Prostate gland (tissue), 2 donors: ENCODE results near the gene TTC38. TPM values are rescaled to one million over a fixed set of nuclear protein-coding genes. Genes with fewer than 3 reads are reported as not detected.

Experiments
- DNase-seq: peaks from one replicate; pipeline ENCODE4 v3.0.0-alpha.2; 2019; ENCODE audit warnings: low spot score
- H3K27ac ChIP-seq, 2 donors: fragments of 200-600 bp; sonication (generic); 2 replicates each; pipeline ENCODE4 v1.5.1; 2017 to 2019
- H3K27me3 ChIP-seq: fragments of 200-600 bp; sonication (generic); replicated peaks from 2 replicates; pipeline ENCODE4 v1.5.1; 2019; ENCODE audit not compliant: insufficient read depth
- H3K36me3 ChIP-seq, 2 donors: fragments of 200-600 bp; sonication (generic); 1 replicate in 1 of 2; 2 replicates in 1 of 2; pipeline versions ENCODE4 v1.5.1 to v1.8.1; 2017 to 2019
- H3K4me1 ChIP-seq: fragments of 200-600 bp; sonication (generic); replicated peaks from 2 replicates; pipeline ENCODE4 v1.5.1; 2019
- H3K4me3 ChIP-seq, 2 donors: fragments of 200-600 bp; sonication (generic); 2 replicates each; pipeline ENCODE4 v1.5.1; 2017 to 2019
- H3K9me3 ChIP-seq: fragments of 200-600 bp; sonication (generic); 2 replicates; pipeline ENCODE4 v1.5.1; 2017
- POLR2A ChIP-seq: fragments of 450-650 bp; IDR thresholded peaks from one replicate; pipeline ENCODE4 v1.6.1; 2016; ENCODE audit warnings: antibody characterized with exemption, mild to moderate bottlenecking
- POLR2AphosphoS5 ChIP-seq: sonication (generic); formaldehyde crosslinking; IDR thresholded peaks from one replicate; pipeline ENCODE4 v1.6.1; 2017; ENCODE audit warnings: antibody characterized with exemption
- WGBS: methylation state at CpG from one replicate; pipeline ENCODE4 v1.1.5; 2018; 5-methylcytosine and 5-hydroxymethylcytosine counted together
- intact Hi-C: fragments of 100-400 bp; cut with DNase I; formaldehyde crosslinking; loops from one replicate; pipeline ENCODE4 v1.14.2; 2022
- total RNA-seq, 2 donors: library from RNA; depleted of rRNA; stranded (reverse); fragments of >200 nt; gene quantifications; one replicate each; pipeline ENCODE4 v1.1.0, GENCODE V29; 2016
- TF ChIP-seq, protein P1 (sequence below), 4 experiments: fragments of 200-600 bp in 2 of 4; fragments of 450-650 bp in 2 of 4; sonication (generic) in 2 of 4; IDR thresholded peaks; 1 replicate in 3 of 4; 2 replicates in 1 of 4; pipeline ENCODE4 v1.5.1; 2016 to 2019; ENCODE audit warnings: antibody characterized with exemption in 4 of 4, mild to moderate bottlenecking in 2 of 4, moderate library complexity in 2 of 4

Gene TTC38
- total RNA-seq, 2 donors from 2014 or later: 47.6 to 115 TPM

DNA sequence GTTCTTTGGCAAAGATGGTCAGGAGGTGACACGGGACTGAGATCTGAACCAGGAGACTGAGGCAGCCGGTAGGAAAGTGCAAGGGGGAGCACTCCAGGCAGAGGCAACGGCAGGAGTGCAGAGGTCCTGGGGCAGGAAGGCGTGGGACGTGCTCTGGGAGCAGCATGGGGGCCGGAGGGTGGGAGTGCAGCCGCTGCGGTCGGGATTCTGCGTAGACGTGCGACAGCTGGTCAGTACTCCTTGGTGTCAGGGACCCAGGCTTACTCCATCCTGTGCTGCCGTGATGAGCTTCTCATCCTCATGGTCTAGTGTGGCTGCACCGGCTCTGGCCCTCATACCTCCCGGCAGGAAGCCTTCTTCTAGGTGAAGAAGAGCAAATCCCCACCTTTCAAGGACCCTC lies 50.8 kb downstream of the TTC38 start:
- no peaks in the 10 kb centered on the region for H3K27me3 ChIP-seq
- 94% methylated on average over 15 of the region's 15 CpGs for WGBS
- intact Hi-C loops: no loop called here
- TF ChIP-seq, protein P1, sequence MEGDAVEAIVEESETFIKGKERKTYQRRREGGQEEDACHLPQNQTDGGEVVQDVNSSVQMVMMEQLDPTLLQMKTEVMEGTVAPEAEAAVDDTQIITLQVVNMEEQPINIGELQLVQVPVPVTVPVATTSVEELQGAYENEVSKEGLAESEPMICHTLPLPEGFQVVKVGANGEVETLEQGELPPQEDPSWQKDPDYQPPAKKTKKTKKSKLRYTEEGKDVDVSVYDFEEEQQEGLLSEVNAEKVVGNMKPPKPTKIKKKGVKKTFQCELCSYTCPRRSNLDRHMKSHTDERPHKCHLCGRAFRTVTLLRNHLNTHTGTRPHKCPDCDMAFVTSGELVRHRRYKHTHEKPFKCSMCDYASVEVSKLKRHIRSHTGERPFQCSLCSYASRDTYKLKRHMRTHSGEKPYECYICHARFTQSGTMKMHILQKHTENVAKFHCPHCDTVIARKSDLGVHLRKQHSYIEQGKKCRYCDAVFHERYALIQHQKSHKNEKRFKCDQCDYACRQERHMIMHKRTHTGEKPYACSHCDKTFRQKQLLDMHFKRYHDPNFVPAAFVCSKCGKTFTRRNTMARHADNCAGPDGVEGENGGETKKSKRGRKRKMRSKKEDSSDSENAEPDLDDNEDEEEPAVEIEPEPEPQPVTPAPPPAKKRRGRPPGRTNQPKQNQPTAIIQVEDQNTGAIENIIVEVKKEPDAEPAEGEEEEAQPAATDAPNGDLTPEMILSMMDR (IDR thresholded peaks at IDR 0.05): no peak
- TF ChIP-seq POLR2A (no peak), POLR2AphosphoS5 (no peak)
- H3K4me1 ChIP-seq: no peaks in the 10 kb centered on the region
- H3K36me3 ChIP-seq: no peaks in the 10 kb centered on the region
- no peak for DNase-seq
- H3K27ac ChIP-seq: no peak overlapping the region
- H3K4me3 ChIP-seq: no peak overlapping the region
- no peaks in the 10 kb centered on the region for H3K9me3 ChIP-seq

DNA sequence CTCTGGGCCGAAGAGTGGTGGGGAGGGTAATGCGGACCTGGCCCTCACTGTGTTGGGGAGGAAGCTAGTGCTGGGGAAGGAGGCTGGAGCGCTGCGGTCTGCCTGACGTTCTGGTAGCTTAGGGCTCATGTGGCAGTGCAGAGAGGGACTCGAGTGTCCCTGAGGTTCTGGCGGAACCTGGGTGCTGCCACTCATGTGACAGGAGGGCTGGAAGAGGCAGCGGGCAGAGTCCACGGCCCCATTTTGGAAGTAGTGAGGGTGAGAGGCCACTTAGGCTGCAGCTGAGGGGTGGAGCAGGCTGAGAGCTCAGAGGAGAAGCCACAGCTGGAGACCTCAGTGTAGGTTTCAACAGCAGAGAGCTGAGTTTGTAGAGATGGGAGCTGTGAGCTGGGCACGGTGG lies 51.5 kb downstream of the TTC38 start:
- no peaks in the 10 kb centered on the region for H3K9me3 ChIP-seq
- H3K27ac ChIP-seq: no peak overlapping the region
- no peaks in the 10 kb centered on the region for H3K4me1 ChIP-seq
- DNase-seq: no peak
- H3K4me3 ChIP-seq: no peak overlapping the region
- intact Hi-C loops: no loop called here
- no peaks in the 10 kb centered on the region for H3K27me3 ChIP-seq
- TF ChIP-seq, protein P1 (IDR thresholded peaks at IDR 0.05): no peak
- TF ChIP-seq POLR2A (no peak), POLR2AphosphoS5 (no peak)
- no peaks in the 10 kb centered on the region for H3K36me3 ChIP-seq
- WGBS: 98% methylated on average over 10 of the region's 10 CpGs

DNA sequence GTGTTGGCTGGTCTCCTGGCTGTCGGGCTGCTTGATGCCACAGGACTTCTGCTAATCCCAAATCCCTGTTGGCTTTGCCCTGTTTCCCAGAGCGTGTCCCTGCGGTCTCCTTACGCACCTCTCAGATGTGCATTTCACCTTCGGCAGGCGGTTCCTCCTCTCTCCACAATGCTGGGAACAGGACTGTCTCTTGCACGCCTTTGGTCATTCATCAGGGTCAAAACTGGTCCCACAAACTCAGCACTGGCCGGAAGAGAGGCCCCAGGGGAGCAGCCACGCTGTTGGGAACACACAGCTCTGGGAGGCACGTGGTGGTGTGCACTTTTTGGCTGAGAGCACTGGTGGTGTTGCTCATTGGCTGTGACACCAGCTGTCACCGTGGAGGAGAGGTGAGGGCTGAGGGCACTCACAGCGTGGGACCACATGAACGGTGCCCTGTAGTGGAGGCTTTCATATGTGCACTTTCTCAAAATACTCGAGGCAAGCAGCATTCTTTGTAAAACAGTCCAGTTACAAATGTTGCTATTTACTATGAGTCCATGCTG lies 52.4 kb downstream of the TTC38 start:
- H3K27me3 ChIP-seq: no peaks in the 10 kb centered on the region
- intact Hi-C loops: no loop called here
- WGBS: 91% methylated on average over 14 of the region's 14 CpGs
- DNase-seq: no peak
- H3K4me1 ChIP-seq: no peaks in the 10 kb centered on the region
- H3K36me3 ChIP-seq: no peaks in the 10 kb centered on the region
- no peak overlapping the region for H3K4me3 ChIP-seq
- TF ChIP-seq POLR2AphosphoS5: no peak
- TF ChIP-seq, protein P1 (IDR thresholded peaks at IDR 0.05): no peak
- H3K9me3 ChIP-seq: no peaks in the 10 kb centered on the region
- no peak overlapping the region for H3K27ac ChIP-seq

DNA sequence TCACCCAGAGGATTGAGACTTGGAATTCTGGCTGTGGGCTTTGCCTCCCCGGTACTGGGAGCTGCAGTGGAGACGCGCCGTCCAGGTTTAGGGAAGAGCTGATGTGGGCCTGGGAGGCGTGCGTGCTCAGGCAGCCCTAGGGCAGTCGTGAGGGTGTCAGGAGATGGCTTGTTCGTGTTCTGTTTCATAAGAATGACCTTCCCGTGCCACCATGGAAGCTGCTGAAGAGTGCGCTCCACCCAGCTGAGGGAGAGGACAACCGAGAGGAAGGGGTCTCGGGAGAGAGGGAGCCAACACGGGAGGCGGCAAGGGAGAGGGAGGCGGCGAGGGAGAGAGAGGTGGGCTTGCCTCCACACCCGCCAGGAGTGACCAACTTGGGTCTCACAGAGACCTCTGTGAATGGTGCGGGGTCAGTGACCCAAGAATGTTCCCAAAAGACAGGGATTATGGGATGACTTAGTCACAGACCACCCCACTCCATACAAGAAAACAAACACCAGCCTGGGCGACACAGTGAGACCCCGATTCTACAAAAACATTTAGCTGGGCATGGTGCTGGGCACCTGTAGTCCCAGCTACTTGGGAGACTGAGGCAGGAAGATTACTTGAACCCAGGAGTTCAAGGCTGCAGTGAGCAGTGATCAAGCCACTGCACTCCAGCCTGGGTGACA lies 53.0 kb downstream of the TTC38 start:
- no peaks in the 10 kb centered on the region for H3K36me3 ChIP-seq
- no peak for DNase-seq
- H3K27ac ChIP-seq: no peak overlapping the region
- no peak overlapping the region for H3K4me3 ChIP-seq
- H3K27me3 ChIP-seq: no peaks in the 10 kb centered on the region
- intact Hi-C loops: no loop called here
- TF ChIP-seq POLR2AphosphoS5: no peak
- TF ChIP-seq POLR2A: no peak
- H3K9me3 ChIP-seq: no peaks in the 10 kb centered on the region
- H3K4me1 ChIP-seq: no peaks in the 10 kb centered on the region
- 93% methylated on average over 20 of the region's 20 CpGs for WGBS

DNA sequence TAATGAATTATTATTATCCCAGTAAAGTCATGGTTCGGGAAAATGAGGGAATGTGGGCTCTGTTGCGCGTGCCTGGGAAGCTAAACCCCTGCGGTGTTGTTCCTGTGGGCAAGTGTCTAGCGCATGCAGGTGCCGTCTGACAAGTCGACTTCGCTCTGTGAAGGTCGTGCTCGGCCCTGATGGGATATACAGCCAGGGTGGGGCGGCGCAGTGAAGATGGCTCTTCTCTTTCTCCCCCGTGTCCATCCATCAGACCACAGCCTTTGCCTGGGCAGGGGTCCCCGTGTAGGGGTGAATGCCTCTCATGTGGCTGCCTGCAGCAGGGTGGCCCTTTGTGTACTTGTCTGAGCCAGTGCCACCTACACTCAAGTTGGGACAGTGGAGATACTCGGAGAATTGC lies 54.9 kb downstream of the TTC38 start:
- Histone ChIP-seq H3K27ac (no peak overlapping the region), H3K4me3 (no peak overlapping the region), H3K36me3 (no peaks in the 10 kb centered on the region), H3K9me3 (no peaks in the 10 kb centered on the region), H3K27me3 (no peaks in the 10 kb centered on the region), H3K4me1 (no peaks in the 10 kb centered on the region)
- TF ChIP-seq POLR2AphosphoS5 (no peak), POLR2A (no peak)
- TF ChIP-seq, protein P1 (IDR thresholded peaks at IDR 0.05): no peak
- intact Hi-C loops: no loop called here
- 95% methylated on average over 15 of the region's 15 CpGs for WGBS
- no peak for DNase-seq
